Neutrophil (primary cell): ENCODE results near the gene TTYH3.
A peak's percentile ranks its signal among the peaks of the same experiment; 100 is the strongest.

Source experiments
- H3K27ac ChIP-seq: fragments of 200-600 bp; sonication (generic); 2 replicates; pipeline ENCODE4 v1.5.1; 2016; ENCODE audit warnings: mild to moderate bottlenecking, moderate library complexity
- H3K27me3 ChIP-seq: fragments of 200-600 bp; sonication (generic); 2 replicates; pipeline ENCODE4 v1.6.0; 2016; ENCODE audit warnings: mild to moderate bottlenecking
- H3K36me3 ChIP-seq: fragments of 200-600 bp; sonication (generic); 2 replicates; pipeline ENCODE4 v1.5.1; 2017
- H3K4me1 ChIP-seq, 2 experiments: fragments of 200-600 bp in 1 of 2; sonication (generic) in 1 of 2; 1 replicate in 1 of 2; 2 replicates in 1 of 2; pipeline versions ENCODE4 v1.5.1 to v1.6.1; 2013 to 2016; ENCODE audit warnings: low read depth in 1 of 2, low read length in 1 of 2, mild to moderate bottlenecking in 1 of 2, moderate library complexity in 1 of 2; ENCODE audit not compliant: control insufficient read depth in 1 of 2, insufficient read depth in 1 of 2
- H3K4me3 ChIP-seq, 2 experiments: fragments of 200-600 bp in 1 of 2; sonication (generic) in 1 of 2; 1 replicate in 1 of 2; 2 replicates in 1 of 2; pipeline ENCODE4 v1.5.1; 2013 to 2016; ENCODE audit warnings: low read depth in 1 of 2, low read length in 1 of 2, mild to moderate bottlenecking in 1 of 2, moderate library complexity in 1 of 2
- H3K9me3 ChIP-seq: fragments of 200-600 bp; sonication (generic); 2 replicates; pipeline ENCODE4 v1.5.1; 2016
- TF ChIP-seq, protein P1 (sequence below): fragments of 200-600 bp; sonication (generic); IDR thresholded peaks from 2 replicates; pipeline ENCODE4 v1.5.1; 2016; ENCODE audit warnings: antibody characterized with exemption

Gene TTYH3

DNA sequence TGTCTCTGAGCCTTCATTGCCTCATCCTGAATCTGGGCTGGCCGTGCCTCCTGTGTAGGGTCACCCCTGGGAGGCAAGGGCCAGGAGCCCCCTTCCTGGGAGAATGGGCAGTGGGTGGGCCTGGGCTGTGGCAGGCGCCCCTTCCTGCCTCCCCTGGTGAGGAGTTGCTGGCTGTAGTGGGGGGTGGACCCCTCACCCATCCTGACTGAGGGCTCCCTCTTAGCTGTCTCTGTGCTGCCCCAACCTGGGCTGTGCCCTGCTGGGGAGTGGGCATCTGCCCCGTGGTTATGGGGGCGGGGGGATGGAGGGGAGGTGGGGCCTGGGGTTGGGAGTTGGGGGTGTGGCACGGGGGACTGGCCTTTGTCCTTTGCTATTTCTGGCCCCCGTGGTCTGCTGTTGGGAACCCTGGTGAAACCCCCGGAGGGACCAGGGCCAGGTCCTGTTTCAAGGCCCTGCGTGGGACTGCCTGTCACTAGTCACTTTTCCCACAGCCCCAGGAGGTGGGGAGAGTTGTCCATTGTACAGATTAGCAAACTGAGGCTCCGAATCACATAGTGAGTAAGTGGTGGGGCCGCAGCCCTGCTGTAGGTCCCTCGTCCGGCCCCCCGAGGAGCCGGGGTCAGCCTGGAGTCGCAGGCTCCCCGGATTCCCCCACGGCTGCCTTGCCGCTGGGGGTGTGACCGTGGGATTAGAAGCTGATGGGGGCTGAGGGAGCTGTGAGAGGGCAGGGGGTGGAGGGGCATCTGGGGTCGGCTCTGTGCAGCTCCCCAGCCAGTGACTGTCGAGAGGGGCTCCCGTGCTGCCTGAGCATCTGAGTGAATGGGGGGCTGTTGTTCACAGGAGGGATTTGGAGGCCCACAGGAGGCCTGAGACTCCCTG lies 2.7 kb downstream of the TTYH3 start:
- Histone ChIP-seq H3K4me3 (peak overlapping the region in 1 of 2 experiments; percentile 80), H3K36me3 (no peaks in the 10 kb centered on the region), H3K9me3 (no peaks in the 10 kb centered on the region), H3K27ac (peak overlapping the region; percentile 34), H3K27me3 (peaks cover 23% of the 10 kb centered on the region), H3K4me1 (peaks cover 25 to 36% of the 10 kb centered on the region in 2 experiments)
- TF ChIP-seq, protein P1, sequence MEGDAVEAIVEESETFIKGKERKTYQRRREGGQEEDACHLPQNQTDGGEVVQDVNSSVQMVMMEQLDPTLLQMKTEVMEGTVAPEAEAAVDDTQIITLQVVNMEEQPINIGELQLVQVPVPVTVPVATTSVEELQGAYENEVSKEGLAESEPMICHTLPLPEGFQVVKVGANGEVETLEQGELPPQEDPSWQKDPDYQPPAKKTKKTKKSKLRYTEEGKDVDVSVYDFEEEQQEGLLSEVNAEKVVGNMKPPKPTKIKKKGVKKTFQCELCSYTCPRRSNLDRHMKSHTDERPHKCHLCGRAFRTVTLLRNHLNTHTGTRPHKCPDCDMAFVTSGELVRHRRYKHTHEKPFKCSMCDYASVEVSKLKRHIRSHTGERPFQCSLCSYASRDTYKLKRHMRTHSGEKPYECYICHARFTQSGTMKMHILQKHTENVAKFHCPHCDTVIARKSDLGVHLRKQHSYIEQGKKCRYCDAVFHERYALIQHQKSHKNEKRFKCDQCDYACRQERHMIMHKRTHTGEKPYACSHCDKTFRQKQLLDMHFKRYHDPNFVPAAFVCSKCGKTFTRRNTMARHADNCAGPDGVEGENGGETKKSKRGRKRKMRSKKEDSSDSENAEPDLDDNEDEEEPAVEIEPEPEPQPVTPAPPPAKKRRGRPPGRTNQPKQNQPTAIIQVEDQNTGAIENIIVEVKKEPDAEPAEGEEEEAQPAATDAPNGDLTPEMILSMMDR = no peak

DNA sequence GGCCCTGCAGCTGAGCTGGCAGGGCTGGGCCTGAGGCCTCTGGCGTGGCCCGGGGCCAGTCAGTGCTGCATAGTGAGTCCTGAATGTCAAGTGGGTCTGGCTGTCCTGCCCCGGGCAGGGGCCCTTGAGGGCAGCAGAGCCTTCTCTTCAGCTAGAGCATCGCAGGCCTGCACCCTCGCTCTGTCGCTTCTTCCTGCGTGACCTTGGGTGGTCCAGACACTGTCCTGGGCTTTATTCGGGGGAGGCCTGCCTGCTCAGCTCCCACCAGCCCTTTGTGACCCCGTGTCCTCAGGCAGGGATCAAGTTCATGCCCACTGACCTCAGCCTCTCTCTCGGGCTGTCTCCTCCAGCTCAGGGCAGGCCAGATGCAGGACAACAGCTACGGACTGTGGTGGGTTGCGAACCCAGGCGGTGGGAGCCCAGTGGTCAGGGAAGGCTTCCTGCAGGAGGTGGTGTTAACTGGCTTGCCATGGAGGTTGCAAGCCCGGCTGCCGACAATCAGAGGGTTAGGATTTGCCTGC lies 3.4 kb downstream of the TTYH3 start:
- no peak overlapping the region for H3K4me3 ChIP-seq
- H3K27ac ChIP-seq = no peak overlapping the region
- no peaks in the 10 kb centered on the region for H3K9me3 ChIP-seq
- H3K36me3 ChIP-seq = no peaks in the 10 kb centered on the region
- H3K4me1 ChIP-seq = peaks cover 25 to 36% of the 10 kb centered on the region in 2 experiments
- peaks cover 22% of the 10 kb centered on the region for H3K27me3 ChIP-seq
- TF ChIP-seq, protein P1 = no peak

DNA sequence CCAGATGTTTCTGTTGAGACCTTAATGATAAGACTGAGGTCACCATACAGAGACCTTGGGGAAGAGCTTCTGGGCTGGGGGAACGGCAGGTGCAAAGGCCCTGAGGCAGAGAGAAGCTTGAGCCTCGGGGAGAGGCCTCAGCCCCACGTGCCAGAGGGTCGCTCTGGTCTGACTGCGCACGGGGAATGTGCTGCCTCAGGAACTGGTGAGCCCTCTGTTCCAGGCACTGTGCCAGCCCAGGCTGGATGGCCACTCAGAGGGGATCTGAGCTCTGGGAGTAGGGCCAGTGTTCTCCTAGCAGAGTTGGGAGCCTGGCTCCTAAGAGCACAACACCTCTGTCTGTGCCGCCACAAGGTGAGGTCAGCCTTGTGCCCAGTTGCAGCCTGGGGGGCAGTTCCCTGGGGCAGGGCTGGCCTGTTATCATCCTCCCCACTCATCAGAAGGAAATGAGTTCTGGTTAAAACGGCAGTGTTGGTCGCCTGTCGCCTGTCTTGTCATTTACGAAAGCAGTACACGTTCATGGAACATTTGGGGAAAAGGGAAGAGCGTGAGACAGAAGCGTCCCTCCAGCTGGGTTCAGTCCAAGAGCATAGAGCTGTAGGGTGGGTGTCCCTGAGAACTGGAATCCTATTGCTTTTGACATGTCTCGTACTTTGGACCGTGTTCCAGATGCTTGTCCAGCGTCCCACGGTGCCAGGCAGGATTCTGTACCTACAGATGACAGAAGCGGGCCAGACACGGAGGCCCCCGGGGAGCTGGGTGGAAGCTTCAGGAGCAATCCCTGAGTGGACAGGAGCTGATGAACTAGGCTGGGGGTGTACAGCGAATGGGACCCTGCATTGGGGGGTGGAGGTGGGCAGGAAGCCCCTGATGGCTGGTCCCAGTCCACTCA lies 4.3 kb downstream of the TTYH3 start:
- TF ChIP-seq, protein P1 = no peak
- Histone ChIP-seq H3K27me3 (peaks cover 22% of the 10 kb centered on the region), H3K4me1 (peaks cover 32 to 41% of the 10 kb centered on the region in 2 experiments), H3K9me3 (no peaks in the 10 kb centered on the region), H3K27ac (no peak overlapping the region), H3K4me3 (no peak overlapping the region), H3K36me3 (no peaks in the 10 kb centered on the region)

DNA sequence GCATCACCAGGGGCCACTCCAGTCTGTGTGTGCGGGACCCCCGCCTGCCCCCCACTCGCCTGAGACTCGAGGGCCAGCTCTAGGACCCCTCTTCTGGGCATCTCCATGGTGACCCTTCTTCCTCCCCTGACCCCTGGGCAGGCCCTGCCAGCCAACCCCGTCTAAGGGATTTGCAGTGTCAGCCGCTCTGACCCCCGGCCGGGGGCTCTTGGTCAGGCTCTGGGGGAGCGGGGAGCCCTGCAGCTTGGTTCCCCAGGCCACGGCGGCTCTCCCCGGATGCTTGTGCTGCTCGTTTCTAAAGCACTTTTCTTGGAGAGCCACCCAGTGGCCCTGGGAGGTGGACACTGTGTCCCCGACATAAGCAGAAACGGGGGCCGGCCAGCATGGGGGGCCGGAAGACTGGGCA lies 5.3 kb downstream of the TTYH3 start:
- TF ChIP-seq, protein P1 = no peak
- no peaks in the 10 kb centered on the region for H3K36me3 ChIP-seq
- no peak overlapping the region for H3K4me3 ChIP-seq
- no peak overlapping the region for H3K27ac ChIP-seq
- no peaks in the 10 kb centered on the region for H3K9me3 ChIP-seq
- peaks cover 42 to 46% of the 10 kb centered on the region in 2 experiments for H3K4me1 ChIP-seq
- H3K27me3 ChIP-seq = peaks cover 22% of the 10 kb centered on the region

DNA sequence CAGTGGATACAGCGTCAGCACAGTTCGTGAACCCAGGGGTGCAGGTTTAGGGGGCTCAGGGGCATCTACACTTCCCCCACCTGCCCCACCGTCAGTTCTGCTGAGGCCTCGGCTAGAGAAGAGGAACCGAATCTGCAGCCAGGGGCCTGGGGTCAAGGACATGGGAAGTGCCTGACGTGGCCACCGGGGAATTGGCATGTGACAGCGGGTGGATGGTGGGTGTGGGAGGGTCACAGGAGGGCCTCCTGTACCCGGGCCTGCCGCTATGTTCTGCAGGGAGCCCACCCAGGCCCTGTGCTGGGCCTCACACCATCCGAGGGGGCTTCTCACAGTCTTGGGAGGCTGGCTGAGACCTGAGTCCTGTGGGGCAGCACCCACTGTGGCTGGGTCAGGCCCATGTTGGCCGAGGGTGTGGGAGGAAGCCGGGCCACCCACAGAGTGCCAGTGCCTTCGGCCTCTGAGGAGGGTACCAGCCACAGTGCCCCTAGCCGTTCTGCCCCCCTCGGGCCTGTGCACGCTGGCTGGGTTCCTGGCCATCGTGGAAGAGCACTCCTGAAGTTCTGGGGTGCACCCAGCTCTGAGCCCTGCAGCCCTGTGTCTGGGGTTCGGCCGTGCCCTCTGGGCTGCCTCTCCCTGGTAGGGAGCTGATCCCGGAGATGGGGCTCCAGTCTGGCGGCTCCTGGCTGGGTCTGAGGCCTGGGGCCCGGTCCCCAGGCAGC lies 5.9 kb downstream of the TTYH3 start:
- TF ChIP-seq, protein P1 = peak; percentile 12
- peaks cover 16% of the 10 kb centered on the region for H3K27me3 ChIP-seq
- peaks cover 38 to 41% of the 10 kb centered on the region in 2 experiments for H3K4me1 ChIP-seq
- H3K9me3 ChIP-seq = no peaks in the 10 kb centered on the region
- no peaks in the 10 kb centered on the region for H3K36me3 ChIP-seq
- H3K4me3 ChIP-seq = no peak overlapping the region
- H3K27ac ChIP-seq = peak overlapping the region; percentile 5
